Pancreas (tissue), 10 donors: ENCODE measurements around the gene TWIST2. TPM values are rescaled to one million over a fixed set of nuclear protein-coding genes. Genes with fewer than 3 reads are reported as not detected.

Source experiments
- ATAC-seq, 4 donors: fragments of 200-7000 bp; cut with Tn5 transposase; one replicate each; pipeline versions ENCODE4 v1.8.0 to v1.9.1; 2020; ENCODE audit warnings: mild to moderate bottlenecking in 4 of 4, moderate library complexity in 4 of 4
- DNase-seq, 6 donors: peaks; one replicate each; pipeline ENCODE4 v3.0.0-alpha.2; 2020
- FAIRE-seq: peaks from 2 replicates; lab custom pipeline; 2012; peaks lifted over from hg19 to GRCh38; lab: Jason Lieb, UNC
- H3K27ac ChIP-seq, 4 donors: fragments of 200-600 bp; sonication (generic); 1 replicate in 3 of 4; 2 replicates in 1 of 4; pipeline versions ENCODE4 v1.5.0 to v1.8.0; 2020
- H3K27me3 ChIP-seq, 4 donors: fragments of 200-600 bp; one replicate each; pipeline ENCODE4 v1.8.0; 2021
- H3K36me3 ChIP-seq, 3 donors: fragments of 200-600 bp; sonication (generic) in 1 of 3; one replicate each; pipeline versions ENCODE4 v1.5.0 to v1.8.0; 2020 to 2021
- H3K4me1 ChIP-seq, 3 donors: fragments of 200-600 bp; one replicate each; pipeline ENCODE4 v1.8.0; 2021
- H3K4me3 ChIP-seq, 4 donors: fragments of 200-600 bp; sonication (generic) in 2 of 4; one replicate each; pipeline versions ENCODE4 v1.5.0 to v1.8.0; 2020 to 2021
- H3K9me3 ChIP-seq, 4 donors: fragments of 200-600 bp; one replicate each; pipeline ENCODE4 v1.8.0; 2021
- WGBS, 2 donors: extraction: QIAGEN DNeasy Blood & Tissue Kit; methylation state at CpG; one replicate each; pipeline ENCODE4 v1.1.7; 2013; 5-methylcytosine and 5-hydroxymethylcytosine counted together
- intact Hi-C, 3 donors: fragments of 100-400 bp; cut with DNase I; formaldehyde crosslinking; loops; one replicate each; pipeline versions ENCODE4 v1.11.1 to v1.14.2; 2022
- polyA plus RNA-seq, 2 donors: library from polyadenylated mRNA; stranded (reverse); fragments of 200-250 nt; gene quantifications; one replicate each; pipeline ENCODE4 v1.2.3, GENCODE V29; 2013
- total RNA-seq, 6 donors: library from RNA; stranded (reverse); fragmentation: NEBNext Ultra II Directional in 4 of 6; extraction: Animal tissue kit (Norgen Biotek cat#: 25700) in 4 of 6; gene quantifications; one replicate each; pipeline versions ENCODE4 v1.2.1 to v1.2.4, GENCODE V29; 2021 to 2023
- TF ChIP-seq, protein P1 (sequence below), 4 donors: fragments of 200-600 bp; sonication (generic) in 3 of 4; IDR thresholded peaks; one replicate each; pipeline versions ENCODE4 v1.5.0 to v1.8.0; 2021; ENCODE audit warnings: antibody characterized with exemption in 4 of 4
- donor health status: healthy with polysubstance abuse.
- donor health status: DM: no; HTN: no; CAD: no; lungs with moderate emphysema.
- donor health status: DM: no; HTN: no; CAD: no.
- donor health status: control.
- donor health status: control.
- donor health status: Bipolar disorder and iron deficiency.
- donor health status: DM: yes; HTN: yes; CAD: no.
- donor health status: DM: no; HTN: no; CAD: no.
- donor health status: DM: no; HTN: no; CAD: no.
- donor health status: DM: yes; HTN: yes; CAD: no.

TWIST2 gene
- total and polyA plus RNA-seq, 8 donors: 0.31 to 3.0 (median 1.1) TPM

- TF ChIP-seq, protein P1, sequence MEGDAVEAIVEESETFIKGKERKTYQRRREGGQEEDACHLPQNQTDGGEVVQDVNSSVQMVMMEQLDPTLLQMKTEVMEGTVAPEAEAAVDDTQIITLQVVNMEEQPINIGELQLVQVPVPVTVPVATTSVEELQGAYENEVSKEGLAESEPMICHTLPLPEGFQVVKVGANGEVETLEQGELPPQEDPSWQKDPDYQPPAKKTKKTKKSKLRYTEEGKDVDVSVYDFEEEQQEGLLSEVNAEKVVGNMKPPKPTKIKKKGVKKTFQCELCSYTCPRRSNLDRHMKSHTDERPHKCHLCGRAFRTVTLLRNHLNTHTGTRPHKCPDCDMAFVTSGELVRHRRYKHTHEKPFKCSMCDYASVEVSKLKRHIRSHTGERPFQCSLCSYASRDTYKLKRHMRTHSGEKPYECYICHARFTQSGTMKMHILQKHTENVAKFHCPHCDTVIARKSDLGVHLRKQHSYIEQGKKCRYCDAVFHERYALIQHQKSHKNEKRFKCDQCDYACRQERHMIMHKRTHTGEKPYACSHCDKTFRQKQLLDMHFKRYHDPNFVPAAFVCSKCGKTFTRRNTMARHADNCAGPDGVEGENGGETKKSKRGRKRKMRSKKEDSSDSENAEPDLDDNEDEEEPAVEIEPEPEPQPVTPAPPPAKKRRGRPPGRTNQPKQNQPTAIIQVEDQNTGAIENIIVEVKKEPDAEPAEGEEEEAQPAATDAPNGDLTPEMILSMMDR (IDR thresholded peaks at IDR 0.05): no peak
- no peak overlapping the region for H3K4me3 ChIP-seq
- no peaks in the 10 kb centered on the region for H3K4me1 ChIP-seq
- intact Hi-C loops: no loop called here
- DNase-seq (no peak), FAIRE-seq (no peak), ATAC-seq (no peak)
- WGBS, 2 donors: 68 to 71% methylated on average over 10 of the region's 10 CpGs
- H3K36me3 ChIP-seq: no peaks in the 10 kb centered on the region
- H3K27me3 ChIP-seq: peaks cover 0 to 5% (median 0%) of the 10 kb centered on the region in 4 donors
- no peaks in the 10 kb centered on the region for H3K9me3 ChIP-seq
- no peak overlapping the region for H3K27ac ChIP-seq
Measured at GRCh38 chr2:238955648-238956531, 108.0 kb downstream of the TWIST2 start.

GRCh38 chr2:238956676-238957075 lies 108.8 kb downstream of the TWIST2 start:
- intact Hi-C loops: no loop called here
- TF ChIP-seq, protein P1 (IDR thresholded peaks at IDR 0.05): no peak
- Histone ChIP-seq H3K27me3 (peaks cover 0 to 5% (median 0%) of the 10 kb centered on the region in 4 donors), H3K4me3 (no peak overlapping the region), H3K4me1 (no peaks in the 10 kb centered on the region), H3K27ac (no peak overlapping the region), H3K9me3 (no peaks in the 10 kb centered on the region), H3K36me3 (no peaks in the 10 kb centered on the region)
- WGBS, 2 donors: 53 to 67% methylated on average over 3 of the region's 3 CpGs
- FAIRE-seq: no peak
- ATAC-seq: no peak
- no peak for DNase-seq
